Measurements from ENCODE around the gene NFU1. TPM values are rescaled to one million over a fixed set of nuclear protein-coding genes. Genes with fewer than 3 reads are reported as not detected.

NFU1 gene
- total and polyA plus RNA-seq, 9 of the 15 experiments (the other 6 are each of a cell fraction or from before 2014, with no cell fraction given) = 33.3 to 61.8 (median 53.7) TPM

DNA sequence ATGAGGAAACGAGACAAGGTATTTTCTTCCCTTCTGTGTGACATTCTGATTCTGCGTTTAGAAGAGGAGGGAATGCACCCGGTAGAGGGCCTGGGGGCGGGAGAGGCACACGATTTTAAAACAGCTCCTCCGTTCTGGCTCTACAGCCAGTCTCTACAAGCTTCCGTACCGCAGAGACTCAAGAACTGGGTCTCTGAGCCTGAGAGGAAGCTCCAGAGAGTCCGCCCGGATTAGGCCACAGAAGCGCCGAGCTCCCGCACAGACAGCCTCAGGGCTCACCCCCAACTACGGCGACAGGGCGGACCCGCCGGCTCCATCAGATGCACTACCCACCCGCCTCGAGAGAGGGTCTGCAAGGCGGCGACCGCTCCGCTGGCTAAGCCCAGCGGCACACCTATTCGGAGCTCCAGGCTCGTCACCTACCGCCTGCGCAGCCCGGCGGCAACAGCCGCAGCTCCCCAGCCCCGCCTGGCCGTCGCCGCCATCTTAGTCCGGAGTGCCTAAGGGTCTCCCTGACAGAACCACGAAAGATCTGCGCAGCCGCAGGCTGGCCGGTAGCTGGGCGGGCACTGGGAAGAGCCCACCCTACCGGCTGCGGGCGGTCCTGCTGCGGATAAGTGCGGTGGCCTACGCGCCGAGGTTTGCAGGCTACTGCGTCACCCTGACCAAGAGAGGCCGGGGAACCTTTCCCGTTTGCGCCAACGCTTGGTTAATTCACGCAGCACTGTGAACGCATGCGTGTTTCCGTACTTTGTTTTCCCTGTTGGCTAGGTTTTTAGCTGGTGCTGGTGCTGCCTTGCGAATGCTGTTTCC lies at the start of gene NFU1 (continued):
- no peak for TF ChIP-seq OTX1 (CRISPR knock-in tag; IDR thresholded peaks at IDR 0.05)
- TF ChIP-seq HDAC2 (IDR thresholded peaks at IDR 0.05) = 0 out of 2 replicates have a peak, but pooled peaks have one; percentile 19
- no peak for TF ChIP-seq EP300 (IDR thresholded peaks at IDR 0.05; ENCODE audit: low read length)
- peak; percentile 11; the same call in 1 of the 2 replicates for TF ChIP-seq RNF2 (IDR thresholded peaks at IDR 0.05)
- no peak for TF ChIP-seq ZNF639 (CRISPR knock-in tag; conservative IDR thresholded peaks at IDR 0.05 in 1 of 2, IDR thresholded peaks at IDR 0.05 in 1 of 2)
- no peak for TF ChIP-seq BDP1 (IDR thresholded peaks at IDR 0.05; ENCODE audit: insufficient read depth, insufficient read length)
- no peak for TF ChIP-seq BCL6 (CRISPR knock-in tag; IDR thresholded peaks at IDR 0.05)
- TF ChIP-seq SIN3B (IDR thresholded peaks at IDR 0.05; ENCODE audit: low read depth) = no peak
- TF ChIP-seq POLR2H (tag; IDR thresholded peaks at IDR 0.05; ENCODE audit: low read depth) = peak; percentile 83
- TF ChIP-seq ZNF707 (CRISPR knock-in tag; conservative IDR thresholded peaks at IDR 0.05) = no peak
- TF ChIP-seq FIP1L1 (IDR thresholded peaks at IDR 0.05; ENCODE audit: low read depth, low read length, poor library complexity, severe bottlenecking) = peak; percentile 64
- no peak for TF ChIP-seq ZNF274 (IDR thresholded peaks at IDR 0.05; ENCODE audit: borderline replicate concordance, low read depth, low read length)

Measured in K562 (cell line).